SK-N-SH (cell line): ENCODE data around the gene DGKE. TPM values are rescaled to one million over a fixed set of nuclear protein-coding genes. Genes with fewer than 3 reads are reported as not detected.

Experiments used
- CTCF ChIA-PET: fragments of 300-600, 350-600 bp; formaldehyde crosslinking; extraction: SDS; loops from one replicate; lab custom pipeline; 2021; lab: Yijun Ruan, JAX
- POLR2A ChIA-PET: fragments of 350-600 bp; sonication (Branson Sonifier 250); formaldehyde crosslinking; extraction: SDS; loops from one replicate; lab custom pipeline; 2020; ENCODE audit warnings: antibody characterized with exemption, inconsistent platforms; lab: Yijun Ruan, JAX
- DNase-seq: peaks from one replicate; pipeline ENCODE4 v3.0.0; 2012
- H2AFZ ChIP-seq: fragments of 200-600 bp; sonication (generic); 2 replicates; pipeline ENCODE4 v1.8.1; 2016; ENCODE audit warnings: antibody characterized with exemption, mild to moderate bottlenecking, low read depth
- H3F3A ChIP-seq: fragments of 200-600 bp; sonication (generic); replicated peaks from 2 replicates; pipeline ENCODE3; 2016; ENCODE audit warnings: antibody characterized with exemption, mild to moderate bottlenecking; ENCODE audit not compliant: insufficient read depth
- H3K27ac ChIP-seq, 2 experiments: fragments of 200-500 bp in 1 of 2; fragments of 200-600 bp in 1 of 2; sonication (Bioruptor generic) in 1 of 2; sonication (generic), shearing (Covaris generic) in 1 of 2; 2 replicates each; pipeline versions ENCODE4 v1.5.1 to v1.6.1; 2014 to 2016; ENCODE audit warnings: low read depth in 2 of 2, inconsistent platforms in 1 of 2, low read length in 1 of 2, mild to moderate bottlenecking in 1 of 2, mixed read lengths in 1 of 2
- H3K27me3 ChIP-seq: fragments of 200-600 bp; sonication (generic), shearing (Covaris generic); 2 replicates; pipeline ENCODE4 v1.6.1; 2016; ENCODE audit warnings: mixed run types; ENCODE audit not compliant: insufficient read depth
- H3K36me3 ChIP-seq, 2 experiments: fragments of 200-500 bp in 1 of 2; fragments of 200-600 bp in 1 of 2; sonication (Bioruptor generic) in 1 of 2; sonication (generic) in 1 of 2; replicated peaks in 1 of 2; 2 replicates each; pipeline versions ENCODE3 to v1.5.1; 2014 to 2016; ENCODE audit warnings: low read length in 1 of 2, mild to moderate bottlenecking in 1 of 2; ENCODE audit not compliant: insufficient read depth in 2 of 2, control insufficient read depth in 1 of 2
- H3K4me1 ChIP-seq, 2 experiments: fragments of 200-500 bp in 1 of 2; fragments of 200-600 bp in 1 of 2; sonication (Bioruptor generic) in 1 of 2; sonication (generic), shearing (Covaris generic) in 1 of 2; 2 replicates each; pipeline versions ENCODE4 v1.5.1 to v1.6.1; 2014 to 2016; ENCODE audit warnings: low read depth in 1 of 2, low read length in 1 of 2, mixed run types in 1 of 2; ENCODE audit not compliant: insufficient read depth in 2 of 2, control insufficient read depth in 1 of 2
- H3K4me2 ChIP-seq: fragments of 200-600 bp; sonication (generic), shearing (Covaris generic); 2 replicates; pipeline ENCODE4 v1.6.1; 2017; ENCODE audit warnings: mixed run types
- H3K4me3 ChIP-seq, 2 experiments: fragments of 200-500 bp in 1 of 2; fragments of 200-600 bp in 1 of 2; sonication (Bioruptor generic) in 1 of 2; sonication (generic), shearing (Covaris generic) in 1 of 2; 2 replicates each; pipeline versions ENCODE4 v1.5.1 to v1.8.1; 2014 to 2016; ENCODE audit warnings: low read depth in 2 of 2, inconsistent platforms in 1 of 2, low read length in 1 of 2, mild to moderate bottlenecking in 1 of 2, mixed read lengths in 1 of 2, moderate library complexity in 1 of 2
- H3K79me2 ChIP-seq: fragments of 200-600 bp; sonication (generic); 2 replicates; pipeline ENCODE4 v1.8.1; 2017; ENCODE audit warnings: mild to moderate bottlenecking; ENCODE audit not compliant: insufficient read depth
- H3K9ac ChIP-seq: fragments of 200-600 bp; sonication (generic); 2 replicates; pipeline ENCODE4 v1.6.1; 2017; ENCODE audit warnings: mixed run types
- H3K9me2 ChIP-seq: fragments of 200-600 bp; sonication (generic); 2 replicates; pipeline ENCODE4 v1.6.1; 2017; ENCODE audit warnings: mixed run types
- H3K9me3 ChIP-seq: fragments of 200-600 bp; sonication (generic); 2 replicates; pipeline ENCODE4 v1.6.1; 2017; ENCODE audit warnings: mixed run types, mild to moderate bottlenecking, moderate library complexity
- H4K20me1 ChIP-seq: fragments of 200-600 bp; sonication (generic); 2 replicates; pipeline ENCODE4 v1.6.1; 2017; ENCODE audit warnings: mild to moderate bottlenecking, mixed run types; ENCODE audit not compliant: insufficient read depth
- EZH2phosphoT487 ChIP-seq: fragments of 200-600 bp; sonication (generic); IDR thresholded peaks from 2 replicates; pipeline ENCODE4 v1.6.1; 2017; ENCODE audit warnings: low read depth, mixed run types, mild to moderate bottlenecking, antibody characterized with exemption, moderate library complexity, borderline replicate concordance
- FOSL2 ChIP-seq: IDR thresholded peaks from 2 replicates; pipeline ENCODE4 v1.4.0; 2012; ENCODE audit warnings: low read depth, mild to moderate bottlenecking, moderate library complexity, borderline replicate concordance
- FOXJ3 ChIP-seq: sonication (generic); formaldehyde crosslinking; IDR thresholded peaks from 2 replicates; pipeline ENCODE4 v1.5.1; 2020; ENCODE audit warnings: mild to moderate bottlenecking, missing genetic modification reagents
- GATA2 ChIP-seq: sonication (generic); formaldehyde crosslinking; IDR thresholded peaks from 2 replicates; pipeline ENCODE4 v1.5.0; 2020; ENCODE audit warnings: mild to moderate bottlenecking, missing genetic modification reagents
- POLR2AphosphoS5 ChIP-seq: IDR thresholded peaks from 2 replicates; pipeline ENCODE4 v1.6.1; 2012; ENCODE audit warnings: low read depth, low read length
- RCOR1 ChIP-seq: fragments of 150-350 bp; IDR thresholded peaks from 2 replicates; pipeline ENCODE4 v1.6.1; 2017; ENCODE audit warnings: antibody characterized with exemption, low read length
- RFX5 ChIP-seq: IDR thresholded peaks from 2 replicates; pipeline ENCODE4 v1.6.1; 2012; ENCODE audit warnings: mild to moderate bottlenecking, improper control_type of control experiment, low read length
- SMC3 ChIP-seq: IDR thresholded peaks from 2 replicates; pipeline ENCODE4 v1.6.1; 2012; ENCODE audit warnings: low read depth, low read length, improper control_type of control experiment
- WGBS: methylation state at CpG from one replicate; pipeline ENCODE4 v1.1.6; 2017; ENCODE audit warnings: low lambda C conversion rate; 5-methylcytosine and 5-hydroxymethylcytosine counted together
- polyA plus RNA-seq, 3 experiments: library from polyadenylated mRNA; depleted of rRNA; stranded (reverse); fragments of >200 nt; gene quantifications; 2 replicates each; pipeline ENCODE4 v1.2.3, GENCODE V29; 2012
- small RNA-seq, 7 experiments: library from RNA; depleted of rRNA; stranded (forward); fragments of <200 nt; gene quantifications; one replicate each; pipeline ENCODE3, GENCODE V24; 2012
- TF ChIP-seq, protein P1 (sequence below): fragments of 150-350 bp; IDR thresholded peaks from 2 replicates; pipeline ENCODE4 v1.6.1; 2016; ENCODE audit warnings: mild to moderate bottlenecking, low read depth, low read length
- TF ChIP-seq, protein P2 (sequence below): IDR thresholded peaks from 2 replicates; pipeline ENCODE4 v1.6.1; 2012; ENCODE audit warnings: mild to moderate bottlenecking, low read depth, low read length, moderate library complexity
- TF ChIP-seq, protein P3 (sequence below): IDR thresholded peaks from 2 replicates; pipeline ENCODE4; 2012
- TF ChIP-seq, protein P4 (sequence below): IDR thresholded peaks from 2 replicates; pipeline ENCODE4 v1.4.0; 2012; ENCODE audit warnings: low read depth, borderline replicate concordance

Gene DGKE
- polyA plus RNA-seq, 1 of the 3 experiments (the other 2 are of a cell fraction) = 2.4 TPM

DNA sequence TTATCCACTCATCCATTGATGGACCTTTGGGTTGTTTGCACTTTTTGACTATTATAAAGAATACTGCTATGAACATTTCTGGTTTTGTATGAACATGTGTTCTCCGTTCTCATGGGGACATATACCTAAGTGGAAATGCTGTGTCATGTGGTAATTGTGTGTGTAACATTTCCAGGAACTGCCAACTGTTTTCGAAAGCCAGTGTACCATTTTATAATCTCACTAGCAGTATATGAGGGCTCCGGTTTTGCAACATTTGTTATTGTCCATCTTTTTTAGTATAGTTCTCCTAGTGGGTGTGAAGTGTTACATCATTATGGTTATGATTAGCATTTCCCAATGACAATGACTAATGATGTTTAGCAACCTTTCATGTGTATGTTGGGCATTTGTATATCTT, 85.0 kb downstream of the DGKE start:
- 86% methylated on average over 3 of the region's 3 CpGs for WGBS
- TF ChIP-seq RCOR1 (no peak), RFX5 (no peak), FOXJ3 (CRISPR knock-in tag) (no peak), FOSL2 (no peak), GATA2 (CRISPR knock-in tag) (no peak), SMC3 (no peak), POLR2AphosphoS5 (no peak), EZH2phosphoT487 (no peak)
- TF ChIP-seq, protein P1, sequence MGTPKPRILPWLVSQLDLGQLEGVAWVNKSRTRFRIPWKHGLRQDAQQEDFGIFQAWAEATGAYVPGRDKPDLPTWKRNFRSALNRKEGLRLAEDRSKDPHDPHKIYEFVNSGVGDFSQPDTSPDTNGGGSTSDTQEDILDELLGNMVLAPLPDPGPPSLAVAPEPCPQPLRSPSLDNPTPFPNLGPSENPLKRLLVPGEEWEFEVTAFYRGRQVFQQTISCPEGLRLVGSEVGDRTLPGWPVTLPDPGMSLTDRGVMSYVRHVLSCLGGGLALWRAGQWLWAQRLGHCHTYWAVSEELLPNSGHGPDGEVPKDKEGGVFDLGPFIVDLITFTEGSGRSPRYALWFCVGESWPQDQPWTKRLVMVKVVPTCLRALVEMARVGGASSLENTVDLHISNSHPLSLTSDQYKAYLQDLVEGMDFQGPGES = no peak
- TF ChIP-seq, protein P2, sequence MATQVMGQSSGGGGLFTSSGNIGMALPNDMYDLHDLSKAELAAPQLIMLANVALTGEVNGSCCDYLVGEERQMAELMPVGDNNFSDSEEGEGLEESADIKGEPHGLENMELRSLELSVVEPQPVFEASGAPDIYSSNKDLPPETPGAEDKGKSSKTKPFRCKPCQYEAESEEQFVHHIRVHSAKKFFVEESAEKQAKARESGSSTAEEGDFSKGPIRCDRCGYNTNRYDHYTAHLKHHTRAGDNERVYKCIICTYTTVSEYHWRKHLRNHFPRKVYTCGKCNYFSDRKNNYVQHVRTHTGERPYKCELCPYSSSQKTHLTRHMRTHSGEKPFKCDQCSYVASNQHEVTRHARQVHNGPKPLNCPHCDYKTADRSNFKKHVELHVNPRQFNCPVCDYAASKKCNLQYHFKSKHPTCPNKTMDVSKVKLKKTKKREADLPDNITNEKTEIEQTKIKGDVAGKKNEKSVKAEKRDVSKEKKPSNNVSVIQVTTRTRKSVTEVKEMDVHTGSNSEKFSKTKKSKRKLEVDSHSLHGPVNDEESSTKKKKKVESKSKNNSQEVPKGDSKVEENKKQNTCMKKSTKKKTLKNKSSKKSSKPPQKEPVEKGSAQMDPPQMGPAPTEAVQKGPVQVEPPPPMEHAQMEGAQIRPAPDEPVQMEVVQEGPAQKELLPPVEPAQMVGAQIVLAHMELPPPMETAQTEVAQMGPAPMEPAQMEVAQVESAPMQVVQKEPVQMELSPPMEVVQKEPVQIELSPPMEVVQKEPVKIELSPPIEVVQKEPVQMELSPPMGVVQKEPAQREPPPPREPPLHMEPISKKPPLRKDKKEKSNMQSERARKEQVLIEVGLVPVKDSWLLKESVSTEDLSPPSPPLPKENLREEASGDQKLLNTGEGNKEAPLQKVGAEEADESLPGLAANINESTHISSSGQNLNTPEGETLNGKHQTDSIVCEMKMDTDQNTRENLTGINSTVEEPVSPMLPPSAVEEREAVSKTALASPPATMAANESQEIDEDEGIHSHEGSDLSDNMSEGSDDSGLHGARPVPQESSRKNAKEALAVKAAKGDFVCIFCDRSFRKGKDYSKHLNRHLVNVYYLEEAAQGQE = no peak
- TF ChIP-seq, protein P3, sequence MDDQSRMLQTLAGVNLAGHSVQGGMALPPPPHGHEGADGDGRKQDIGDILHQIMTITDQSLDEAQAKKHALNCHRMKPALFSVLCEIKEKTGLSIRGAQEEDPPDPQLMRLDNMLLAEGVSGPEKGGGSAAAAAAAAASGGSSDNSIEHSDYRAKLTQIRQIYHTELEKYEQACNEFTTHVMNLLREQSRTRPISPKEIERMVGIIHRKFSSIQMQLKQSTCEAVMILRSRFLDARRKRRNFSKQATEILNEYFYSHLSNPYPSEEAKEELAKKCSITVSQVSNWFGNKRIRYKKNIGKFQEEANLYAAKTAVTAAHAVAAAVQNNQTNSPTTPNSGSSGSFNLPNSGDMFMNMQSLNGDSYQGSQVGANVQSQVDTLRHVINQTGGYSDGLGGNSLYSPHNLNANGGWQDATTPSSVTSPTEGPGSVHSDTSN = no peak
- TF ChIP-seq, protein P4, sequence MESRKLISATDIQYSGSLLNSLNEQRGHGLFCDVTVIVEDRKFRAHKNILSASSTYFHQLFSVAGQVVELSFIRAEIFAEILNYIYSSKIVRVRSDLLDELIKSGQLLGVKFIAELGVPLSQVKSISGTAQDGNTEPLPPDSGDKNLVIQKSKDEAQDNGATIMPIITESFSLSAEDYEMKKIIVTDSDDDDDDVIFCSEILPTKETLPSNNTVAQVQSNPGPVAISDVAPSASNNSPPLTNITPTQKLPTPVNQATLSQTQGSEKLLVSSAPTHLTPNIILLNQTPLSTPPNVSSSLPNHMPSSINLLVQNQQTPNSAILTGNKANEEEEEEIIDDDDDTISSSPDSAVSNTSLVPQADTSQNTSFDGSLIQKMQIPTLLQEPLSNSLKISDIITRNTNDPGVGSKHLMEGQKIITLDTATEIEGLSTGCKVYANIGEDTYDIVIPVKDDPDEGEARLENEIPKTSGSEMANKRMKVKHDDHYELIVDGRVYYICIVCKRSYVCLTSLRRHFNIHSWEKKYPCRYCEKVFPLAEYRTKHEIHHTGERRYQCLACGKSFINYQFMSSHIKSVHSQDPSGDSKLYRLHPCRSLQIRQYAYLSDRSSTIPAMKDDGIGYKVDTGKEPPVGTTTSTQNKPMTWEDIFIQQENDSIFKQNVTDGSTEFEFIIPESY = no peak
- Histone ChIP-seq H3K27me3 (no peaks in the 10 kb centered on the region), H3K9me3 (no peaks in the 10 kb centered on the region; the same call in 1 of the 2 replicates), H3K4me3 (no peak overlapping the region), H3F3A (peaks cover 24% of the 10 kb centered on the region), H3K4me1 (peaks cover 9 to 13% of the 10 kb centered on the region in 2 experiments; a peak in 2 of 4 replicates), H4K20me1 (no peaks in the 10 kb centered on the region), H3K79me2 (peaks cover 12% of the 10 kb centered on the region; the same call in 1 of the 2 replicates), H3K36me3 (no peaks in the 10 kb centered on the region), H3K9ac (no peak overlapping the region), H2AFZ (no peak overlapping the region), H3K27ac (no peak overlapping the region), H3K4me2 (no peak overlapping the region), H3K9me2 (no peaks in the 10 kb centered on the region)
- no peak for DNase-seq
- ChIA-PET POLR2A (no interaction called here), CTCF (no interaction called here)

Small RNA genes within 50 kb of the gene (small RNA-seq; reads per million reads assigned to genes)
- gene AC015912.2 (0 reads per million in 7 experiments), gene RNU6-1158P (0 reads per million in 7 experiments)

Other genes starting within 250 kb of the DGKE start
- 3.1 and 3.2 TPM in 2 replicates for gene NOG, start 240.5 kb upstream of the DGKE start, polyA plus RNA-seq (2012; rRNA removed)
- gene C17orf67, start 231 bp upstream of the DGKE start, polyA plus RNA-seq (2012; rRNA removed) = 1.6 and 1.7 TPM in 2 replicates
- 17.1 and 24.2 TPM in 2 replicates for gene TRIM25, start 79.9 kb downstream of the DGKE start, polyA plus RNA-seq (2012; rRNA removed)
- 3.9 and 5.7 TPM in 2 replicates for gene COIL, start 126.9 kb downstream of the DGKE start, polyA plus RNA-seq (2012; rRNA removed)
- 99.6 and 124 TPM in 2 replicates for gene SCPEP1, start 144.0 kb downstream of the DGKE start, polyA plus RNA-seq (2012; rRNA removed)